H1 (cell line): ENCODE results near the gene PRSS8. TPM values are rescaled to one million over a fixed set of nuclear protein-coding genes. Genes with fewer than 3 reads are reported as not detected.

Experiments
- ASH2L ChIP-seq: fragments of 200-600, 300-600 bp; sonication (generic); IDR thresholded peaks from one replicate; pipeline ENCODE4 v1.7.1; 2017; ENCODE audit warnings: low read length
- BACH1 ChIP-seq: IDR thresholded peaks from 2 replicates; pipeline ENCODE4 v1.6.1; 2012; ENCODE audit warnings: low read length, improper control_type of control experiment
- CHD2 ChIP-seq: IDR thresholded peaks from 2 replicates; pipeline ENCODE4 v1.6.1; 2012; ENCODE audit warnings: low read length, improper control_type of control experiment
- CREB1 ChIP-seq: IDR thresholded peaks from 2 replicates; pipeline ENCODE4 v1.6.1; 2012; ENCODE audit warnings: inconsistent platforms
- GABPA ChIP-seq: IDR thresholded peaks from 2 replicates; pipeline ENCODE4 v1.6.1; 2011; ENCODE audit warnings: mild to moderate bottlenecking, low read length, moderate library complexity, borderline replicate concordance; ENCODE audit not compliant: insufficient read depth
- GTF2F1 ChIP-seq: IDR thresholded peaks from 2 replicates; pipeline ENCODE4 v1.6.1; 2012; ENCODE audit warnings: low read depth, low read length, improper control_type of control experiment, borderline replicate concordance
- HDAC2 ChIP-seq, 2 experiments: fragments of 300-600 bp in 1 of 2; sonication (generic) in 1 of 2; IDR thresholded peaks; 2 replicates each; pipeline ENCODE4 v1.6.1; 2011 to 2012; ENCODE audit warnings: low read depth in 2 of 2, low read length in 2 of 2, mild to moderate bottlenecking in 2 of 2, moderate library complexity in 2 of 2, borderline replicate concordance in 1 of 2, inconsistent platforms in 1 of 2
- JUN ChIP-seq: IDR thresholded peaks from 2 replicates; pipeline ENCODE4 v1.6.1; 2011; ENCODE audit warnings: low read depth, mild to moderate bottlenecking, improper control_type of control experiment, low read length
- KDM1A ChIP-seq: fragments of 200-600, 300-600 bp; sonication (generic); IDR thresholded peaks from 2 replicates; pipeline ENCODE4 v1.7.1; 2016; ENCODE audit warnings: mild to moderate bottlenecking, low read length, borderline replicate concordance
- KDM4A ChIP-seq: IDR thresholded peaks from one replicate; pipeline ENCODE4 v1.7.1; 2012; ENCODE audit warnings: low read depth, mild to moderate bottlenecking, moderate library complexity, low read length, inconsistent platforms; ENCODE audit not compliant: severe bottlenecking
- MAX ChIP-seq: IDR thresholded peaks from 2 replicates; pipeline ENCODE4 v1.6.1; 2012; ENCODE audit warnings: inconsistent platforms
- NANOG ChIP-seq: IDR thresholded peaks from 2 replicates; pipeline ENCODE4 v1.6.1; 2011; ENCODE audit warnings: low read length, low read depth, mild to moderate bottlenecking, inconsistent platforms; ENCODE audit not compliant: insufficient read depth, poor library complexity, severe bottlenecking
- NRF1 ChIP-seq: IDR thresholded peaks from 2 replicates; pipeline ENCODE4 v1.6.1; 2011; ENCODE audit warnings: mild to moderate bottlenecking, low read depth, low read length, improper control_type of control experiment
- POLR2A ChIP-seq, 2 experiments: IDR thresholded peaks; 1 replicate in 1 of 2; 2 replicates in 1 of 2; pipeline ENCODE4 v1.6.1; 2011; ENCODE audit warnings: low read depth in 2 of 2, low read length in 2 of 2, mild to moderate bottlenecking in 2 of 2; ENCODE audit errors: control extremely low read depth in 1 of 2
- POLR2AphosphoS5 ChIP-seq: IDR thresholded peaks from 2 replicates; pipeline ENCODE4 v1.6.1; 2011; ENCODE audit warnings: low read depth, low read length
- POU5F1 ChIP-seq: IDR thresholded peaks from 2 replicates; pipeline ENCODE4 v1.6.1; 2011; ENCODE audit warnings: low read depth, mild to moderate bottlenecking, low read length, moderate library complexity
- RBBP5 ChIP-seq: IDR thresholded peaks from 2 replicates; pipeline ENCODE4 v1.7.1; 2012; ENCODE audit warnings: low read depth, mild to moderate bottlenecking, inconsistent platforms, low read length, moderate library complexity, borderline replicate concordance
- RFX5 ChIP-seq: IDR thresholded peaks from 2 replicates; pipeline ENCODE4 v1.6.1; 2011; ENCODE audit warnings: low read depth, low read length, improper control_type of control experiment, borderline replicate concordance
- RNF2 ChIP-seq: fragments of 200-900, 300-1000 bp; sonication (generic); IDR thresholded peaks from 2 replicates; pipeline ENCODE4 v1.7.1; 2016; ENCODE audit warnings: borderline replicate concordance, low read depth, mild to moderate bottlenecking, antibody characterized with exemption, low read length; ENCODE audit not compliant: poor library complexity, severe bottlenecking; ENCODE audit errors: missing control alignments
- SIRT6 ChIP-seq: IDR thresholded peaks from one replicate; pipeline ENCODE4 v1.7.1; 2012; ENCODE audit warnings: low read length, inconsistent platforms
- SP1 ChIP-seq: IDR thresholded peaks from 2 replicates; pipeline ENCODE4 v1.6.1; 2011; ENCODE audit warnings: low read depth, low read length
- SP2 ChIP-seq: IDR thresholded peaks from 2 replicates; pipeline ENCODE4 v1.6.1; 2012; ENCODE audit warnings: mild to moderate bottlenecking, low read length, inconsistent platforms
- TAF1 ChIP-seq: IDR thresholded peaks from 2 replicates; pipeline ENCODE4 v1.6.1; 2011; ENCODE audit warnings: mild to moderate bottlenecking, low read depth, low read length
- YY1 ChIP-seq: IDR thresholded peaks from 2 replicates; pipeline ENCODE4 v1.6.1; 2011; ENCODE audit warnings: low read depth, mild to moderate bottlenecking, low read length
- ZNF274 ChIP-seq: IDR thresholded peaks from 2 replicates; pipeline ENCODE4 v1.7.0; 2012; ENCODE audit warnings: low read length, borderline replicate concordance; ENCODE audit errors: extremely low read depth
- polyA plus RNA-seq, 7 experiments: library from polyadenylated mRNA; depleted of rRNA in 3 of 7; stranded (reverse) in 5 of 7; unstranded in 2 of 7; fragments of >200 nt in 5 of 7; fragments of 200-250 nt in 2 of 7; gene quantifications; 1 replicate in 5 of 7; 2 replicates in 1 of 7; 4 replicates in 1 of 7; pipeline versions ENCODE4 v1.2.1 to v1.2.3, GENCODE V29; 2011 to 2013; ENCODE audit warnings: missing spikeins in 2 of 7, mixed read lengths in 2 of 7
- total RNA-seq: library from RNA; stranded (reverse); fragmentation: NEBNext Ultra II Directional; extraction: Animal tissue kit (Norgen Biotek cat#: 25700); gene quantifications from 2 replicates; pipeline ENCODE4 v1.2.1, GENCODE V29; 2021

Gene PRSS8
- total and polyA plus RNA-seq, 2 of the 8 experiments (the other 6 are each of a cell fraction or from before 2014, with no cell fraction given), result 87.7 to 273 TPM

- TF ChIP-seq MAX (0 out of 2 replicates have a peak, but pooled peaks have one; percentile 23), CREB1 (peak; percentile 94), CHD2 (peak; percentile 73), NANOG (no peak), SP1 (no peak; the same call in 1 of the 2 replicates), GTF2F1 (no peak), SIRT6 (no peak), RFX5 (no peak), KDM4A (peak; percentile 43), NRF1 (no peak), YY1 (peak; percentile 92), POU5F1 (no peak), SP2 (no peak), POLR2A (IDR thresholded peaks at IDR 0.05; ENCODE audit: control extremely low read depth in 1 of 2, low read depth in 2 of 2, low read length in 2 of 2) (peak; percentile 62 to 95), ASH2L (peak; percentile 87), ZNF274 (no peak), POLR2AphosphoS5 (peak; percentile 92), HDAC2 (IDR thresholded peaks at IDR 0.05; ENCODE audit: borderline replicate concordance in 1 of 2, low read depth in 2 of 2, low read length in 2 of 2) (0 out of 4 replicates have a peak, but pooled peaks of 1 of the 2 experiments have one; percentile 36), KDM1A (no peak), TAF1 (peak; percentile 86), BACH1 (no peak; the same call in 1 of the 2 replicates), RBBP5 (peak; percentile 79; the same call in 1 of the 2 replicates), JUN (no peak), RNF2 (no peak), GABPA (peak; percentile 93)
These were observed 17.9 kb downstream of the PRSS8 start, which contains the start of gene KAT8 (continued) for GRCh38 chr16:31117384-31118222.
